Endothelial cell of umbilical vein (primary cell): ENCODE results near the gene SLC25A17. TPM values are rescaled to one million over a fixed set of nuclear protein-coding genes. Genes with fewer than 3 reads are reported as not detected.

ENCODE experiments used
- BruUV-seq: library from RNA; stranded (reverse); fragments of 400-500 nt; replicated peaks from 2 replicates; lab custom pipeline; 2021; lab: Mats Ljungman, UMichigan
- CTCF ChIA-PET: fragments of 300-600, 350-600 bp; sonication (Branson Sonifier 250); formaldehyde crosslinking; loops from one replicate; lab custom pipeline; 2021; ENCODE audit warnings: antibody characterized with exemption, inconsistent platforms; lab: Charles Lee
- POLR2A ChIA-PET: fragments of 300-600, 350-600 bp; sonication (Branson Sonifier 250); formaldehyde crosslinking; loops from one replicate; lab custom pipeline; 2021; ENCODE audit warnings: antibody characterized with exemption, inconsistent platforms; lab: Charles Lee
- DNase-seq: peaks from one replicate; pipeline ENCODE4 v3.0.0-alpha.2; 2011; ENCODE audit warnings: low read depth, low spot score
- FAIRE-seq: peaks from 2 replicates; lab custom pipeline; 2011; peaks lifted over from hg19 to GRCh38; lab: Jason Lieb, UNC
- H2AFZ ChIP-seq: 2 replicates; pipeline ENCODE4 v1.6.0; 2012; ENCODE audit warnings: low read depth, low read length, control low read depth, inconsistent platforms
- H3K27ac ChIP-seq: 2 replicates; pipeline ENCODE4 v1.5.1; 2011; ENCODE audit warnings: low read depth, mild to moderate bottlenecking, control low read depth, low read length, moderate library complexity; ENCODE audit not compliant: insufficient read depth
- H3K27me3 ChIP-seq, 2 experiments: 2 replicates each; pipeline versions ENCODE4 v1.6.0 to v1.6.1; 2011; ENCODE audit warnings: low read length in 2 of 2, mixed read lengths in 1 of 2; ENCODE audit not compliant: control insufficient read depth in 2 of 2, insufficient read depth in 2 of 2
- H3K36me3 ChIP-seq, 2 experiments: 2 replicates in 1 of 2; 3 replicates in 1 of 2; pipeline ENCODE4 v1.5.1; 2011; ENCODE audit warnings: low read length in 2 of 2, mild to moderate bottlenecking in 1 of 2, moderate library complexity in 1 of 2; ENCODE audit not compliant: control insufficient read depth in 2 of 2, insufficient read depth in 2 of 2; ENCODE audit errors: extremely low read depth in 1 of 2
- H3K4me1 ChIP-seq: 3 replicates; pipeline ENCODE4 v1.5.1; 2011; ENCODE audit warnings: mild to moderate bottlenecking, low read length; ENCODE audit not compliant: control insufficient read depth, insufficient read depth; ENCODE audit errors: extremely low read depth
- H3K4me2 ChIP-seq: 2 replicates; pipeline ENCODE4 v1.6.1; 2011; ENCODE audit warnings: low read length, control low read depth, mixed read lengths; ENCODE audit not compliant: insufficient read depth
- H3K4me3 ChIP-seq, 3 experiments: fragments of 200-600 bp in 1 of 3; sonication (generic), shearing (Covaris generic) in 1 of 3; replicated peaks in 1 of 3; 2 replicates each; pipeline ENCODE4 v1.5.1; 2011 to 2016; ENCODE audit warnings: control low read depth in 3 of 3, low read length in 3 of 3, mild to moderate bottlenecking in 2 of 3, inconsistent platforms in 1 of 3, low read depth in 1 of 3, moderate library complexity in 1 of 3; ENCODE audit not compliant: insufficient read depth in 1 of 3
- H3K79me2 ChIP-seq: 2 replicates; pipeline ENCODE4 v1.6.0; 2012; ENCODE audit warnings: low read length, inconsistent platforms; ENCODE audit not compliant: control insufficient read depth, insufficient read depth
- H3K9ac ChIP-seq: replicated peaks from 2 replicates; pipeline ENCODE3; 2011; ENCODE audit warnings: low read length, control low read depth; ENCODE audit not compliant: insufficient read depth; ENCODE audit errors: extremely low read depth
- H3K9me1 ChIP-seq: replicated peaks from 3 replicates; pipeline ENCODE4 v1.6.0; 2011; ENCODE audit warnings: mild to moderate bottlenecking, low read length; ENCODE audit not compliant: control insufficient read depth, insufficient read depth; ENCODE audit errors: extremely low read depth
- H3K9me3 ChIP-seq: replicated peaks from 2 replicates; pipeline ENCODE4 v1.5.1; 2012; ENCODE audit warnings: low read length, inconsistent platforms; ENCODE audit not compliant: control insufficient read depth, insufficient read depth
- H4K20me1 ChIP-seq: replicated peaks from 2 replicates; pipeline ENCODE3; 2011; ENCODE audit warnings: mild to moderate bottlenecking, low read length; ENCODE audit not compliant: control insufficient read depth, insufficient read depth; ENCODE audit errors: extremely low read depth
- CTCF ChIP-seq, 2 donors: IDR thresholded peaks; 1 replicate in 1 of 2; 2 replicates in 1 of 2; pipeline ENCODE4 v1.5.1; 2011; ENCODE audit warnings: low read length in 2 of 2, mild to moderate bottlenecking in 2 of 2, moderate library complexity in 2 of 2, control low read depth in 1 of 2, inconsistent platforms in 1 of 2, low read depth in 1 of 2; ENCODE audit not compliant: insufficient read depth in 1 of 2; ENCODE audit errors: extremely low read depth in 1 of 2
- EZH2 ChIP-seq: IDR thresholded peaks from 2 replicates; pipeline ENCODE4 v1.6.1; 2012; ENCODE audit warnings: borderline replicate concordance, low read depth, mild to moderate bottlenecking, moderate library complexity, low read length, inconsistent platforms; ENCODE audit not compliant: severe bottlenecking
- FOS ChIP-seq: IDR thresholded peaks from 2 replicates; pipeline ENCODE4 v1.6.1; 2011; ENCODE audit warnings: mild to moderate bottlenecking, low read length, moderate library complexity, borderline replicate concordance; ENCODE audit not compliant: insufficient read depth
- MYC ChIP-seq: IDR thresholded peaks from one replicate; pipeline ENCODE4 v1.6.1; 2011; ENCODE audit warnings: mild to moderate bottlenecking, low read depth, low read length
- POLR2AphosphoS5 ChIP-seq: IDR thresholded peaks from 2 replicates; pipeline ENCODE4 v1.6.1; 2012; ENCODE audit warnings: low read depth, mild to moderate bottlenecking, control low read depth, low read length, moderate library complexity; ENCODE audit not compliant: insufficient read depth
- dilution Hi-C: fragments of 300-500 bp; cut with MboI; formaldehyde crosslinking; loops from one replicate; pipeline ENCODE4 v1.15.0; 2019; ENCODE audit warnings: low sequenced_read_pairs; ENCODE audit not compliant: extremely low pct_ligation_motif_present
- intact Hi-C: fragments of 100-400 bp; cut with micrococcal nuclease; formaldehyde crosslinking; loops from one replicate; pipeline ENCODE4 v1.10.0; 2022
- polyA plus RNA-seq, 4 experiments: library from polyadenylated mRNA; depleted of rRNA in 3 of 4; stranded (reverse) in 3 of 4; unstranded in 1 of 4; fragments of >200 nt; gene quantifications; 2 replicates each; pipeline versions ENCODE4 v1.2.1 to v1.2.3, GENCODE V29; 2011 to 2012; ENCODE audit warnings: missing spikeins in 1 of 4
- total RNA-seq: library from RNA; stranded (reverse); gene quantifications from 2 replicates; pipeline ENCODE4 v1.2.3, GENCODE V29; 2021

The SLC25A17 gene
- total and polyA plus RNA-seq, 2 donors (not counting 3 experiments of a cell fraction or from before 2014, with no cell fraction given) = 12.2 to 25.8 TPM

GRCh38 chr22:40748388-40749355 lies 70.5 kb downstream of the SLC25A17 start:
- TF ChIP-seq POLR2AphosphoS5 (no peak), CTCF (IDR thresholded peaks at IDR 0.05; ENCODE audit: extremely low read depth in 1 of 2, insufficient read depth in 1 of 2, low read depth in 1 of 2, low read length in 2 of 2) (no peak), FOS (no peak), MYC (no peak), EZH2 (no peak)
- intact Hi-C loops = no loop called here
- no peak for FAIRE-seq

More at GRCh38 chr22:40748388-40749355, 70.5 kb downstream of the SLC25A17 start:
- no peak for DNase-seq
- no peak overlapping the region for H3K9ac ChIP-seq
- POLR2A ChIA-PET = no interaction called here
- H2AFZ ChIP-seq = no peak overlapping the region
- no peaks in the 10 kb centered on the region for H4K20me1 ChIP-seq
- no peak overlapping the region for H3K4me3 ChIP-seq
- H3K9me1 ChIP-seq = no peaks in the 10 kb centered on the region
- dilution Hi-C loops = no loop called here
- no peak overlapping the region for H3K4me2 ChIP-seq
- CTCF ChIA-PET = interaction anchor here (0.8 to 6.6 kb wide), 3 partner anchors 11 to 312 kb away, joined by 3 to 31 read pairs (median 18); no protein-coding TSS in a partner anchor
- no TSS peak for BruUV-seq
- no peaks in the 10 kb centered on the region for H3K9me3 ChIP-seq
- H3K36me3 ChIP-seq = no peaks in the 10 kb centered on the region
- no peaks in the 10 kb centered on the region for H3K79me2 ChIP-seq
- no peaks in the 10 kb centered on the region for H3K4me1 ChIP-seq
- H3K27ac ChIP-seq = no peak overlapping the region
- peaks cover 4% of the 10 kb centered on the region in 2 experiments for H3K27me3 ChIP-seq
